SK-N-SH (cell line): Measurements from ENCODE around the gene CD2. TPM values are rescaled to one million over a fixed set of nuclear protein-coding genes. Genes with fewer than 3 reads are reported as not detected.

Source experiments
- CTCF ChIA-PET: fragments of 300-600, 350-600 bp; formaldehyde crosslinking; extraction: SDS; loops from one replicate; lab custom pipeline; 2021; lab: Yijun Ruan, JAX
- POLR2A ChIA-PET: fragments of 350-600 bp; sonication (Branson Sonifier 250); formaldehyde crosslinking; extraction: SDS; loops from one replicate; lab custom pipeline; 2020; ENCODE audit warnings: antibody characterized with exemption, inconsistent platforms; lab: Yijun Ruan, JAX
- DNase-seq: peaks from one replicate; pipeline ENCODE4 v3.0.0; 2012
- H2AFZ ChIP-seq: fragments of 200-600 bp; sonication (generic); 2 replicates; pipeline ENCODE4 v1.8.1; 2016; ENCODE audit warnings: antibody characterized with exemption, mild to moderate bottlenecking, low read depth
- H3F3A ChIP-seq: fragments of 200-600 bp; sonication (generic); replicated peaks from 2 replicates; pipeline ENCODE3; 2016; ENCODE audit warnings: antibody characterized with exemption, mild to moderate bottlenecking; ENCODE audit not compliant: insufficient read depth
- H3K27ac ChIP-seq, 2 experiments: fragments of 200-500 bp in 1 of 2; fragments of 200-600 bp in 1 of 2; sonication (Bioruptor generic) in 1 of 2; sonication (generic), shearing (Covaris generic) in 1 of 2; 2 replicates each; pipeline versions ENCODE4 v1.5.1 to v1.6.1; 2014 to 2016; ENCODE audit warnings: low read depth in 2 of 2, inconsistent platforms in 1 of 2, low read length in 1 of 2, mild to moderate bottlenecking in 1 of 2, mixed read lengths in 1 of 2
- H3K27me3 ChIP-seq: fragments of 200-600 bp; sonication (generic), shearing (Covaris generic); 2 replicates; pipeline ENCODE4 v1.6.1; 2016; ENCODE audit warnings: mixed run types; ENCODE audit not compliant: insufficient read depth
- H3K36me3 ChIP-seq, 2 experiments: fragments of 200-500 bp in 1 of 2; fragments of 200-600 bp in 1 of 2; sonication (Bioruptor generic) in 1 of 2; sonication (generic) in 1 of 2; replicated peaks in 1 of 2; 2 replicates each; pipeline versions ENCODE3 to v1.5.1; 2014 to 2016; ENCODE audit warnings: low read length in 1 of 2, mild to moderate bottlenecking in 1 of 2; ENCODE audit not compliant: insufficient read depth in 2 of 2, control insufficient read depth in 1 of 2
- H3K4me1 ChIP-seq, 2 experiments: fragments of 200-500 bp in 1 of 2; fragments of 200-600 bp in 1 of 2; sonication (Bioruptor generic) in 1 of 2; sonication (generic), shearing (Covaris generic) in 1 of 2; 2 replicates each; pipeline versions ENCODE4 v1.5.1 to v1.6.1; 2014 to 2016; ENCODE audit warnings: low read depth in 1 of 2, low read length in 1 of 2, mixed run types in 1 of 2; ENCODE audit not compliant: insufficient read depth in 2 of 2, control insufficient read depth in 1 of 2
- H3K4me2 ChIP-seq: fragments of 200-600 bp; sonication (generic), shearing (Covaris generic); 2 replicates; pipeline ENCODE4 v1.6.1; 2017; ENCODE audit warnings: mixed run types
- H3K4me3 ChIP-seq, 2 experiments: fragments of 200-500 bp in 1 of 2; fragments of 200-600 bp in 1 of 2; sonication (Bioruptor generic) in 1 of 2; sonication (generic), shearing (Covaris generic) in 1 of 2; 2 replicates each; pipeline versions ENCODE4 v1.5.1 to v1.8.1; 2014 to 2016; ENCODE audit warnings: low read depth in 2 of 2, inconsistent platforms in 1 of 2, low read length in 1 of 2, mild to moderate bottlenecking in 1 of 2, mixed read lengths in 1 of 2, moderate library complexity in 1 of 2
- H3K79me2 ChIP-seq: fragments of 200-600 bp; sonication (generic); 2 replicates; pipeline ENCODE4 v1.8.1; 2017; ENCODE audit warnings: mild to moderate bottlenecking; ENCODE audit not compliant: insufficient read depth
- H3K9ac ChIP-seq: fragments of 200-600 bp; sonication (generic); 2 replicates; pipeline ENCODE4 v1.6.1; 2017; ENCODE audit warnings: mixed run types
- H3K9me2 ChIP-seq: fragments of 200-600 bp; sonication (generic); 2 replicates; pipeline ENCODE4 v1.6.1; 2017; ENCODE audit warnings: mixed run types
- H3K9me3 ChIP-seq: fragments of 200-600 bp; sonication (generic); 2 replicates; pipeline ENCODE4 v1.6.1; 2017; ENCODE audit warnings: mixed run types, mild to moderate bottlenecking, moderate library complexity
- H4K20me1 ChIP-seq: fragments of 200-600 bp; sonication (generic); 2 replicates; pipeline ENCODE4 v1.6.1; 2017; ENCODE audit warnings: mild to moderate bottlenecking, mixed run types; ENCODE audit not compliant: insufficient read depth
- CHD2 ChIP-seq: fragments of 150-350 bp; IDR thresholded peaks from 2 replicates; pipeline ENCODE4 v1.6.1; 2018; ENCODE audit warnings: low read length; ENCODE audit not compliant: partially characterized antibody
- CTCF ChIP-seq: fragments of 200-600 bp; sonication (generic); IDR thresholded peaks from 2 replicates; pipeline ENCODE4 v1.6.1; 2017; ENCODE audit warnings: antibody characterized with exemption, mild to moderate bottlenecking, moderate library complexity
- ELF1 ChIP-seq: IDR thresholded peaks from 2 replicates; pipeline ENCODE4 v1.4.0; 2012
- FOSL2 ChIP-seq: IDR thresholded peaks from 2 replicates; pipeline ENCODE4 v1.4.0; 2012; ENCODE audit warnings: low read depth, mild to moderate bottlenecking, moderate library complexity, borderline replicate concordance
- FOXJ3 ChIP-seq: sonication (generic); formaldehyde crosslinking; IDR thresholded peaks from 2 replicates; pipeline ENCODE4 v1.5.1; 2020; ENCODE audit warnings: mild to moderate bottlenecking, missing genetic modification reagents
- JUND ChIP-seq: IDR thresholded peaks from 2 replicates; pipeline ENCODE4 v1.4.0; 2012
- MAX ChIP-seq: IDR thresholded peaks from 2 replicates; pipeline ENCODE4 v1.4.0; 2012; ENCODE audit warnings: low read depth
- MXI1 ChIP-seq: IDR thresholded peaks from 2 replicates; pipeline ENCODE4 v1.6.1; 2012; ENCODE audit warnings: mild to moderate bottlenecking, low read depth, low read length, improper control_type of control experiment
- NFIC ChIP-seq: IDR thresholded peaks from 2 replicates; pipeline ENCODE4 v1.4.0; 2012; ENCODE audit warnings: borderline replicate concordance
- NRF1 ChIP-seq: IDR thresholded peaks from 2 replicates; pipeline ENCODE4 v1.6.1; 2012; ENCODE audit warnings: low read depth, mild to moderate bottlenecking, low read length
- POLR2AphosphoS5 ChIP-seq: IDR thresholded peaks from 2 replicates; pipeline ENCODE4 v1.6.1; 2012; ENCODE audit warnings: low read depth, low read length
- RAD21 ChIP-seq: IDR thresholded peaks from 2 replicates; pipeline ENCODE4 v1.6.1; 2012; ENCODE audit warnings: mild to moderate bottlenecking, low read length
- RCOR1 ChIP-seq: fragments of 150-350 bp; IDR thresholded peaks from 2 replicates; pipeline ENCODE4 v1.6.1; 2017; ENCODE audit warnings: antibody characterized with exemption, low read length
- REST ChIP-seq: IDR thresholded peaks from 2 replicates; pipeline ENCODE4 v1.6.1; 2012; ENCODE audit warnings: mild to moderate bottlenecking, low read depth, low read length, moderate library complexity
- RFX5 ChIP-seq: IDR thresholded peaks from 2 replicates; pipeline ENCODE4 v1.6.1; 2012; ENCODE audit warnings: mild to moderate bottlenecking, improper control_type of control experiment, low read length
- TCF12 ChIP-seq: IDR thresholded peaks from 2 replicates; pipeline ENCODE4 v1.4.0; 2012
- TEAD4 ChIP-seq: IDR thresholded peaks from 2 replicates; pipeline ENCODE4 v1.4.0; 2012; ENCODE audit warnings: mild to moderate bottlenecking, borderline replicate concordance; ENCODE audit not compliant: insufficient read depth
- USF2 ChIP-seq: fragments of 150-350 bp; IDR thresholded peaks from 2 replicates; pipeline ENCODE4 v1.6.1; 2017; ENCODE audit warnings: antibody characterized with exemption, low read length, low read depth, borderline replicate concordance
- YY1 ChIP-seq: IDR thresholded peaks from 2 replicates; pipeline ENCODE4 v1.4.0; 2012; ENCODE audit warnings: low read depth, mild to moderate bottlenecking
- ZBTB33 ChIP-seq: IDR thresholded peaks from 2 replicates; pipeline ENCODE4 v1.4.0; 2012; ENCODE audit warnings: low read depth, borderline replicate concordance
- WGBS: methylation state at CpG from one replicate; pipeline ENCODE4 v1.1.6; 2017; ENCODE audit warnings: low lambda C conversion rate; 5-methylcytosine and 5-hydroxymethylcytosine counted together
- polyA plus RNA-seq, 3 experiments: library from polyadenylated mRNA; depleted of rRNA; stranded (reverse); fragments of >200 nt; gene quantifications; 2 replicates each; pipeline ENCODE4 v1.2.3, GENCODE V29; 2012

Gene CD2
- polyA plus RNA-seq, 1 of the 3 experiments (the other 2 are of a cell fraction): not detected

GRCh38 chr1:116795482-116795829, 41.2 kb downstream of the CD2 start:
- Histone ChIP-seq H3K4me2 (no peak overlapping the region), H3K27me3 (no peaks in the 10 kb centered on the region; the same call in 1 of the 2 replicates), H3K4me1 (no peaks in the 10 kb centered on the region), H3K36me3 (no peaks in the 10 kb centered on the region), H2AFZ (no peak overlapping the region), H3K9ac (no peak overlapping the region), H3K79me2 (no peaks in the 10 kb centered on the region), H4K20me1 (no peaks in the 10 kb centered on the region)
- WGBS: 13% methylated on average over 1 of the region's 3 CpGs
- CTCF ChIA-PET: interaction anchor here (1.1 kb wide), 1 partner anchor 9 kb away, joined by 3 read pairs; no protein-coding TSS in a partner anchor
- TF ChIP-seq JUND (no peak), RCOR1 (no peak), NFIC (no peak), RFX5 (no peak), ZBTB33 (no peak), POLR2AphosphoS5 (no peak), MXI1 (no peak), FOSL2 (no peak), REST (no peak), ELF1 (no peak), USF2 (no peak), TCF12 (no peak), CTCF (no peak), TEAD4 (no peak), MAX (no peak), CHD2 (no peak), RAD21 (no peak), YY1 (no peak), NRF1 (no peak), FOXJ3 (CRISPR knock-in tag) (no peak)
- TF ChIP-seq, all 33 proteins: peak for 0
- POLR2A ChIA-PET: no interaction called here
- Histone ChIP-seq H3K9me2 (no peaks in the 10 kb centered on the region), H3K9me3 (no peaks in the 10 kb centered on the region), H3K27ac (no peak overlapping the region), H3F3A (no peaks in the 10 kb centered on the region), H3K4me3 (no peak overlapping the region)
- no peak for DNase-seq
